ENCODE measurements around the gene TMEM39A. TPM values are rescaled to one million over a fixed set of nuclear protein-coding genes. Genes with fewer than 3 reads are reported as not detected.

TMEM39A gene, protein sequence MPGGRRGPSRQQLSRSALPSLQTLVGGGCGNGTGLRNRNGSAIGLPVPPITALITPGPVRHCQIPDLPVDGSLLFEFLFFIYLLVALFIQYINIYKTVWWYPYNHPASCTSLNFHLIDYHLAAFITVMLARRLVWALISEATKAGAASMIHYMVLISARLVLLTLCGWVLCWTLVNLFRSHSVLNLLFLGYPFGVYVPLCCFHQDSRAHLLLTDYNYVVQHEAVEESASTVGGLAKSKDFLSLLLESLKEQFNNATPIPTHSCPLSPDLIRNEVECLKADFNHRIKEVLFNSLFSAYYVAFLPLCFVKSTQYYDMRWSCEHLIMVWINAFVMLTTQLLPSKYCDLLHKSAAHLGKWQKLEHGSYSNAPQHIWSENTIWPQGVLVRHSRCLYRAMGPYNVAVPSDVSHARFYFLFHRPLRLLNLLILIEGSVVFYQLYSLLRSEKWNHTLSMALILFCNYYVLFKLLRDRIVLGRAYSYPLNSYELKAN
- total RNA-seq, result 10 to 100 TPM; 31.3 to 70.5 (median 37.0) TPM
- 10 to 100 TPM; 10.4 to 40.4 (median 16.2) TPM for polyA plus RNA-seq
- long read RNA-seq, donor 1, full-length matches to known transcripts, result 2 of 2 reads
- long read RNA-seq, donor 1, partial matches to known transcripts, result 0 of 2 reads
- long read RNA-seq, donor 1, other reads (novel, unspliced or antisense), result 0 of 2 reads
- long read RNA-seq, donor 2, full-length matches to known transcripts, result 2 of 89 reads
- long read RNA-seq, donor 2, partial matches to known transcripts, result 57 of 89 reads
- long read RNA-seq, donor 2, other reads (novel, unspliced or antisense), result 30 of 89 reads
- long read RNA-seq, donor 3, result 0 reads
- long read RNA-seq, donor 4, full-length matches to known transcripts, result 6 of 9 reads
- long read RNA-seq, donor 4, partial matches to known transcripts, result 1 of 9 reads
- long read RNA-seq, donor 4, other reads (novel, unspliced or antisense), result 2 of 9 reads
- long read RNA-seq, donor 5, full-length matches to known transcripts, result 14 of 31 reads
- long read RNA-seq, donor 5, partial matches to known transcripts, result 5 of 31 reads
- long read RNA-seq, donor 5, other reads (novel, unspliced or antisense), result 12 of 31 reads
- long read RNA-seq, donor 6, full-length matches to known transcripts, result 1 of 2 reads
- long read RNA-seq, donor 6, partial matches to known transcripts, result 0 of 2 reads
- long read RNA-seq, donor 6, other reads (novel, unspliced or antisense), result 1 of 2 reads
- long read RNA-seq, donor 7, full-length matches to known transcripts, result 5 of 5 reads
- long read RNA-seq, donor 7, partial matches to known transcripts, result 0 of 5 reads
- long read RNA-seq, donor 7, other reads (novel, unspliced or antisense), result 0 of 5 reads
- long read RNA-seq, donor 8, full-length matches to known transcripts, result 4 of 4 reads
- long read RNA-seq, donor 8, partial matches to known transcripts, result 0 of 4 reads
- long read RNA-seq, donor 8, other reads (novel, unspliced or antisense), result 0 of 4 reads
- long read RNA-seq, donor 9, full-length matches to known transcripts, result 2 of 2 reads
- long read RNA-seq, donor 9, partial matches to known transcripts, result 0 of 2 reads
- long read RNA-seq, donor 9, other reads (novel, unspliced or antisense), result 0 of 2 reads
- long read RNA-seq, donor 10, full-length matches to known transcripts, result 5 of 5 reads
- long read RNA-seq, donor 10, partial matches to known transcripts, result 0 of 5 reads
- long read RNA-seq, donor 10, other reads (novel, unspliced or antisense), result 0 of 5 reads

DNA sequence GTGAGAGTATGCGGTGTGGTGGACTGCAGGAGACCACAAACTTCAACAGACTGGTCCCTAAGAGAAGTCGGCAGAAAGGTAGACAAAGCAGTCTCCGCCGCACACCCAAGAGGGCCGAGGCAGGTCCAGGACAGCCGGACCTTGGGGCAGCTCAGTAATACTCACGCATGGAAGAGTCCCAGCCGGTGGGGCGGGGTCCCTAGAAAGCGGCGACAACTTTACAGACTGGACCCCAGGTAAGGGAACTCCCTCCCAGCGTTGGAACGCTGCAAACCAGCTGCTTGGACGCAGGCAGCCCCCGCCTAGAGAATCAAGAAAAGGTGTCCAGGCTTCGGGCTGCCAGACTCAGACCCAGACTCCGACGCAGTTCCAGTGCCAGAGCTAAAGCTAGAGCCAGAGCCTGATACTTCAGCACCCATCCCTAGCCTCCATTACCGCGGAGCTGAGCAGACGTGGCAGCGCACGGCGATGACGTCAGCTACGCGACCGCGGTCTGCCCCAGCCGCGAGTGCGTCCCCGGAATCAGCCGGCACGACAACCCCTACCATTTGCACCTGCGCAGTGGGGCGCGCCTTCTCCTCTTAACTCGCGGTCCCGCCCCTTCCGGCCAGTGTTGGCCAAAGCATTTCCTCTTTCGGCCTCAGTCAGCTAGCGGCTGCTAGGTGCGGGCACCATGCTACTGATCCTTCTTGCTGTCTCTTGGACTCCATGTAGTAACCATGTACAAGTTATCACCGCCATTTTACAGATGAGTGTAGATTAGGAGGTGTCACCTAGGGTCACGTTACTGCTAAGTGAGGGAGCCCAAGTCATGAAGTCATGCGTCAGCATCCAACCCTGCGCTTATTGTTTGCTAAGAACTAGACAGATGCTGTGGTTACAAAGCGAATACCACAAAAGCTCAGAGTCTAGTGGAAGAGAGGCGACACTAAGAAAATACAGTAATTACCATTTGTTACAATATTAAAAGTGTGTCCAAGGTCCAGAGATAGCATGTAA, at the start of gene TMEM39A:
Gene TMEM39A, minus strand, starts transcription at position 445 of the 999 bp plus-strand sequence. CDS start 1,541 bp downstream, outside the sequence.
- H3K27me3 ChIP-seq, result no peaks in the 10 kb centered on the region
- intact Hi-C loops (cut with DNase I), result no loop called here
- whole genome bisulfite sequencing, 4 donors, result 5 to 19% (median 7%) methylated on average over 14 to 51 of the region's 51 CpGs
- peak; percentile 99 to 100 (median 100) for DNase-seq
- peak within 1 kb of the TSS; percentile 70 to 95 (median 83) for H3K27ac ChIP-seq
- no peaks in the 10 kb centered on the region for H3K9me3 ChIP-seq (replicated peaks in 1 of 3)
- TF ChIP-seq, protein P1, sequence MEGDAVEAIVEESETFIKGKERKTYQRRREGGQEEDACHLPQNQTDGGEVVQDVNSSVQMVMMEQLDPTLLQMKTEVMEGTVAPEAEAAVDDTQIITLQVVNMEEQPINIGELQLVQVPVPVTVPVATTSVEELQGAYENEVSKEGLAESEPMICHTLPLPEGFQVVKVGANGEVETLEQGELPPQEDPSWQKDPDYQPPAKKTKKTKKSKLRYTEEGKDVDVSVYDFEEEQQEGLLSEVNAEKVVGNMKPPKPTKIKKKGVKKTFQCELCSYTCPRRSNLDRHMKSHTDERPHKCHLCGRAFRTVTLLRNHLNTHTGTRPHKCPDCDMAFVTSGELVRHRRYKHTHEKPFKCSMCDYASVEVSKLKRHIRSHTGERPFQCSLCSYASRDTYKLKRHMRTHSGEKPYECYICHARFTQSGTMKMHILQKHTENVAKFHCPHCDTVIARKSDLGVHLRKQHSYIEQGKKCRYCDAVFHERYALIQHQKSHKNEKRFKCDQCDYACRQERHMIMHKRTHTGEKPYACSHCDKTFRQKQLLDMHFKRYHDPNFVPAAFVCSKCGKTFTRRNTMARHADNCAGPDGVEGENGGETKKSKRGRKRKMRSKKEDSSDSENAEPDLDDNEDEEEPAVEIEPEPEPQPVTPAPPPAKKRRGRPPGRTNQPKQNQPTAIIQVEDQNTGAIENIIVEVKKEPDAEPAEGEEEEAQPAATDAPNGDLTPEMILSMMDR (IDR thresholded peaks at IDR 0.05), result peak in 4 of 6 experiments; percentile 21 to 50 (median 45)
- peak; percentile 95 to 96 for TF ChIP-seq POLR2A (IDR thresholded peaks at IDR 0.05)
- peak within 1 kb of the TSS; percentile 60 to 99 (median 85) for H3K4me3 ChIP-seq
- H3K4me1 ChIP-seq (replicated peaks in 1 of 2), result peaks cover 16 to 32% of the 10 kb centered on the region in 2 donors
- H3K36me3 ChIP-seq (replicated peaks in 1 of 2), result peaks cover 0 to 14% of the 10 kb centered on the region in 2 donors

DNA sequence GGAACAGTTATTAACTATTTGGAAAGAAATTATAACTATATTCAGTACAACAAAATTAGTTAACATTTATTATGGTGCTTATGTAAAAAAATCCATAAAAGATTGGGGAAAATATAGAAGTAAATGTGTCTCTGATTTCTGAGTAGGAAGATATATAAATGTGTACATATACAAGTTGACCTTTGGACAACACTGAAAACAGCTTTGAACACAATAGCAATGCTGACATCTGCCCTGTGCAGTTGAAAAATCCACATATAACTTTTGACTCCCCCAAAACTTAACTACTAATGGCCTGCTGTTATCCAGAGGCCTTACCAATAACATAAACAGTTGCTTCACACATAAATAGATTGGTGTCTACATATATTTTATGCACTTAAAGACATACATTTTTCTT, 47.3 kb upstream of the TMEM39A start:
- intact Hi-C loops (cut with DNase I), result no loop called here
- Histone ChIP-seq H3K27me3 (no peaks in the 10 kb centered on the region), H3K36me3 (replicated peaks in 1 of 2) (peaks cover 0 to 27% of the 10 kb centered on the region in 2 donors), H3K4me1 (replicated peaks in 1 of 2) (peaks cover 0 to 5% of the 10 kb centered on the region in 2 donors), H3K9me3 (replicated peaks in 1 of 3) (no peaks in the 10 kb centered on the region), H3K4me3 (no peak overlapping the region), H3K27ac (no peak overlapping the region)
- no peak for DNase-seq
- no peak for TF ChIP-seq POLR2A (IDR thresholded peaks at IDR 0.05)
- TF ChIP-seq, protein P1 (IDR thresholded peaks at IDR 0.05), result no peak

DNA sequence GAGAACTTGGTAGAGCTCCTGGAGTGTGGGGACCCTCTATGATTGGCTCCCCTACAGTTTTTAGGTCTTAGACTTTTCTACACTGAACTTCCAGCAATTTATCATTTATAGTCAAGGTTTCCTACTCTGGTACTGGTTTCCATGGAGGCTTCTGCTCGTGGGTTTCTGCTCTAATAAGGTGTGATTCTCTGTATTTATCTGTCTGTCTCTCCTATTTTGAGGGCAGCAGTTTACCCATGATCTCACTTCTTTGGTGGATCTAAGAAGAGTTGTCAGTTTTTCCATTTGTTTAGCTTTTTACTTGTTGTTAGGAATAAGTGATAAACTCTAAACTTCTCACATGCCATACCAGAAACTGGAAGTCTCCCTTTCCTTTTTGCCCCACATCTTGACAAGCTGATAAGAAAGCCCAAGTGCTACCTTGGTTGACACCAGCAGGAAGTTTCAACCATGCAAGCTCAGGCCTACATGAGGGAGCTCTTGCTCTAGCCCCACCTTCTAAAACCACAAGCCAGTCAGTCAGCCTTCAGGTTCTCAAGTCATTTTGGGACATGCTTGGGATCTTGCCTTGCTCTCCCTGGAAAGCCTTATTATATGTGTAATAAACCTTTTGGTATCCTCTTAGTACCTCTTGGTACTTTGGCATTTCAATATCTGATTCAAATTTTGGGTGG, 44.9 kb upstream of the TMEM39A start:
- intact Hi-C loops (cut with DNase I), result no loop called here
- Histone ChIP-seq H3K4me3 (no peak overlapping the region), H3K4me1 (replicated peaks in 1 of 2) (peaks cover 0 to 5% of the 10 kb centered on the region in 2 donors), H3K27ac (no peak overlapping the region), H3K36me3 (replicated peaks in 1 of 2) (peaks cover 0 to 18% of the 10 kb centered on the region in 2 donors), H3K9me3 (replicated peaks in 1 of 3) (no peaks in the 10 kb centered on the region), H3K27me3 (no peaks in the 10 kb centered on the region)
- DNase-seq, result no peak
- WGBS, 4 donors, result 52 to 71% (median 63%) methylated on average over 1 of the region's 1 CpG
- no peak for TF ChIP-seq POLR2A (IDR thresholded peaks at IDR 0.05)
- TF ChIP-seq, protein P1 (IDR thresholded peaks at IDR 0.05), result no peak
